ENCODE measurements around the gene DLX1. TPM values are rescaled to one million over a fixed set of nuclear protein-coding genes. Genes with fewer than 3 reads are reported as not detected.

Gene DLX1
- total RNA-seq, 1 experiment from 2014 or later: 2.0 TPM

- RAD21 ChIA-PET (ENCODE audit: low non-redundant PET in 1 of 2, low total read pairs in 2 of 2, uncharacterized antibody in 2 of 2, unreplicated experiment in 2 of 2): no interaction called here
- no peaks in the 10 kb centered on the region for H3K9me2 ChIP-seq (ENCODE audit: insufficient read depth)
- DNase-seq (ENCODE audit: low read depth, low spot score) (no peak), ATAC-seq (no peak)
- H2AFZ ChIP-seq (ENCODE audit: low read depth, low read length, poor library complexity, severe bottlenecking): no peak overlapping the region
- H3K9ac ChIP-seq (ENCODE audit: low read length): no peak overlapping the region
- POLR2A ChIA-PET: no interaction called here
- no TSS peak for BruUV-seq (replicated peaks)
- H3K9me3 ChIP-seq (ENCODE audit: control insufficient read depth in 1 of 2, insufficient read depth in 1 of 2, low read depth in 1 of 2, low read length in 2 of 2): no peaks in the 10 kb centered on the region
- H3K27ac ChIP-seq (ENCODE audit: low read depth, low read length): no peak overlapping the region
- no peaks in the 10 kb centered on the region for H3K79me2 ChIP-seq (ENCODE audit: insufficient read depth, low read length)
- H4K20me1 ChIP-seq (ENCODE audit: insufficient read depth): no peaks in the 10 kb centered on the region
- no peaks in the 10 kb centered on the region for H3K36me3 ChIP-seq (ENCODE audit: control insufficient read depth in 1 of 2, insufficient read depth in 2 of 2, low read length in 2 of 2)
- no peaks in the 10 kb centered on the region for H3K27me3 ChIP-seq (ENCODE audit: insufficient read depth, low read length)
- H3K4me2 ChIP-seq (ENCODE audit: low read length): no peak overlapping the region
- intact Hi-C loops (cut with micrococcal nuclease): no loop called here
- H3K4me1 ChIP-seq (ENCODE audit: control insufficient read depth in 1 of 2, insufficient read depth in 2 of 2, low read length in 2 of 2): peaks cover 6 to 11% of the 10 kb centered on the region in 2 experiments; a peak in 3 of 4 replicates
- CTCF ChIA-PET: interaction anchor here (0.7 to 2.5 kb wide), 4 partner anchors 13 to 1186 kb away, joined by 3 to 33 read pairs (median 8); no protein-coding TSS in a partner anchor
- H3K4me3 ChIP-seq (replicated peaks in 1 of 2; ENCODE audit: low read depth in 1 of 2, low read length in 2 of 2): no peak overlapping the region
- TF ChIP-seq YY1 (IDR thresholded peaks at IDR 0.05; ENCODE audit: extremely low read depth, insufficient replicate concordance, low read depth, low read length): no peak
- TF ChIP-seq CEBPB (IDR thresholded peaks at IDR 0.05; ENCODE audit: low read depth): no peak
- no peak for TF ChIP-seq ATF3 (IDR thresholded peaks at IDR 0.05)
Measured at GRCh38 chr2:172114579-172114978, 29.3 kb downstream of the DLX1 start.

GRCh38 chr2:172116107-172116506 is 30.8 kb downstream of the DLX1 start:
- H3K36me3 ChIP-seq (ENCODE audit: control insufficient read depth in 1 of 2, insufficient read depth in 2 of 2, low read length in 2 of 2): no peaks in the 10 kb centered on the region
- BruUV-seq (replicated peaks): no TSS peak
- CTCF ChIA-PET: interaction anchor here (1.0 to 1.9 kb wide), 3 partner anchors 9 to 13 kb away, joined by 4 to 5 read pairs (median 4); partner anchors contain the start of gene DLX2
- no peaks in the 10 kb centered on the region for H4K20me1 ChIP-seq (ENCODE audit: insufficient read depth)
- POLR2A ChIA-PET: interaction anchor here (1.1 kb wide), 1 partner anchor 13 kb away, joined by 3 read pairs; the partner anchor contains the start of gene DLX2
- no peaks in the 10 kb centered on the region for H3K9me3 ChIP-seq (ENCODE audit: control insufficient read depth in 1 of 2, insufficient read depth in 1 of 2, low read depth in 1 of 2, low read length in 2 of 2)
- no peaks in the 10 kb centered on the region for H3K9me2 ChIP-seq (ENCODE audit: insufficient read depth)
- RAD21 ChIA-PET (ENCODE audit: low non-redundant PET in 1 of 2, low total read pairs in 2 of 2, uncharacterized antibody in 2 of 2, unreplicated experiment in 2 of 2): no interaction called here
- intact Hi-C loops (cut with micrococcal nuclease): no loop called here
- H3K79me2 ChIP-seq (ENCODE audit: insufficient read depth, low read length): no peaks in the 10 kb centered on the region
- no peak overlapping the region for H3K27ac ChIP-seq (ENCODE audit: low read depth, low read length)
- no peak overlapping the region for H2AFZ ChIP-seq (ENCODE audit: low read depth, low read length, poor library complexity, severe bottlenecking)
- DNase-seq (ENCODE audit: low read depth, low spot score) (no peak), ATAC-seq (no peak)
- no peak overlapping the region for H3K4me2 ChIP-seq (ENCODE audit: low read length)
- H3K4me1 ChIP-seq (ENCODE audit: control insufficient read depth in 1 of 2, insufficient read depth in 2 of 2, low read length in 2 of 2): peaks cover 6 to 19% of the 10 kb centered on the region in 2 experiments; a peak in 3 of 4 replicates
- H3K9ac ChIP-seq (ENCODE audit: low read length): no peak overlapping the region
- H3K27me3 ChIP-seq (ENCODE audit: insufficient read depth, low read length): no peaks in the 10 kb centered on the region
- no peak overlapping the region for H3K4me3 ChIP-seq (replicated peaks in 1 of 2; ENCODE audit: low read depth in 1 of 2, low read length in 2 of 2)
- TF ChIP-seq EZH2 (IDR thresholded peaks at IDR 0.05): no peak
- TF ChIP-seq SRF (IDR thresholded peaks at IDR 0.05; ENCODE audit: low read depth): no peak
- TF ChIP-seq FOSL1 (IDR thresholded peaks at IDR 0.05; ENCODE audit: low read depth): no peak
- TF ChIP-seq SIN3A (IDR thresholded peaks at IDR 0.05; ENCODE audit: low read depth): no peak
- no peak for TF ChIP-seq ELF1 (IDR thresholded peaks at IDR 0.05; ENCODE audit: borderline replicate concordance, low read depth)
- no peak for TF ChIP-seq REST (IDR thresholded peaks at IDR 0.05; ENCODE audit: low read depth)
- TF ChIP-seq ATF3 (IDR thresholded peaks at IDR 0.05): no peak
- no peak for TF ChIP-seq RAD21 (IDR thresholded peaks at IDR 0.05; ENCODE audit: low read depth)
- no peak for TF ChIP-seq EGR1 (IDR thresholded peaks at IDR 0.05; ENCODE audit: low read depth)
- no peak for TF ChIP-seq YY1 (IDR thresholded peaks at IDR 0.05; ENCODE audit: extremely low read depth, insufficient replicate concordance, low read depth, low read length)
- TF ChIP-seq CTCF (IDR thresholded peaks at IDR 0.05 in 2 of 3, conservative IDR thresholded peaks at IDR 0.05 in 1 of 3; ENCODE audit: borderline replicate concordance in 1 of 3, insufficient read depth in 1 of 3, low read depth in 2 of 3, low read length in 2 of 3): no peak
- TF ChIP-seq MAX (IDR thresholded peaks at IDR 0.05): no peak
- TF ChIP-seq SP1 (IDR thresholded peaks at IDR 0.05; ENCODE audit: low read depth): no peak
- TF ChIP-seq CEBPB (IDR thresholded peaks at IDR 0.05; ENCODE audit: low read depth): no peak
